Type B pancreatic cell (in vitro differentiated cells): ENCODE results near the gene TNFAIP1. TPM values are rescaled to one million over a fixed set of nuclear protein-coding genes. Genes with fewer than 3 reads are reported as not detected.

Experiments used
- DNase-seq: peaks from one replicate; pipeline ENCODE4 v3.0.0; 2021; ENCODE audit warnings: mixed read lengths; ENCODE audit not compliant: unreplicated experiment; ENCODE audit errors: extremely low spot score
- H3K27ac Mint-ChIP-seq: 2 replicates; pipeline ENCODE4 v1.8.0; 2021; ENCODE audit warnings: mild to moderate bottlenecking, mixed read lengths
- H3K27me3 Mint-ChIP-seq: 2 replicates; pipeline ENCODE4 v1.8.0; 2021; ENCODE audit warnings: mixed read lengths
- H3K36me3 Mint-ChIP-seq: 2 replicates; pipeline ENCODE4 v1.8.0; 2021; ENCODE audit warnings: mixed read lengths
- H3K4me1 Mint-ChIP-seq: one replicate; pipeline ENCODE4 v1.8.0; 2021; ENCODE audit warnings: mixed read lengths; ENCODE audit not compliant: unreplicated experiment
- H3K4me3 Mint-ChIP-seq: 2 replicates; pipeline ENCODE4 v1.8.0; 2021; ENCODE audit warnings: mild to moderate bottlenecking, mixed read lengths
- H3K9me3 Mint-ChIP-seq: 2 replicates; pipeline ENCODE4 v1.8.0; 2021; ENCODE audit warnings: mixed read lengths
- total RNA-seq: library from RNA; stranded (reverse); gene quantifications from 2 replicates; pipeline ENCODE4 v1.2.1, GENCODE V29; 2021; ENCODE audit warnings: low replicate concordance
- TF ChIP-seq, protein P1 (sequence below): fragments of 200-600 bp; sonication (generic); conservative IDR thresholded peaks from 2 replicates; pipeline ENCODE4 v1.5.0; 2021; ENCODE audit warnings: antibody characterized with exemption, mild to moderate bottlenecking

Gene TNFAIP1
- total RNA-seq, 1 donor from 2014 or later = 37.8 TPM

DNA sequence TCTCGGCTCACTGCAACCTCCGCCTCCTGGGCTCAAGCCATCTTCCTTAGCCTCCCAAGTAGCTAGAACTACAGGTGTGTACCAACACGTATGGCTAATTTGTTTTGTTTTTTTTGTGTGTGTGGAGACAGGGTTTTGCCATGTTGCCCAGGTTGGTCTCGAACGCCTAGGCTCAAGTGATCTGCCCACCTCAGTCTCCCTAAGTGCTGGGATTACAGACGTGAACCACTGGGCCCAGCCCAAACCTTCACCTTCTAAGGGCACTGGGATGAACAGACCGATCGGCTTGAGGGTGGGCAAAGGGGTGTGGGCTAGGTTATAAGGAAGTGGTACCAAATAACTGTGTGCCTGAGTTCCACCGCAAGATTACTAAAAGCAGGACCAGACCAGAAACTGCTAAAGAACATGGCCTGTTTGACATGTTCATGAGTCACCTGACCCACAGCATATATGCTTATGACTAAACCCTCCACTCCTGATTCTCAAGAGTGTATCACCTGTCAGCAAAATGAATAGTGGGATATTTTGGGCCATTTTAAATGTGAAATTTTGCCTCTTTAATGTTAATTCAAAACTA is 8.4 kb upstream of the TNFAIP1 start:
- TF ChIP-seq, protein P1, sequence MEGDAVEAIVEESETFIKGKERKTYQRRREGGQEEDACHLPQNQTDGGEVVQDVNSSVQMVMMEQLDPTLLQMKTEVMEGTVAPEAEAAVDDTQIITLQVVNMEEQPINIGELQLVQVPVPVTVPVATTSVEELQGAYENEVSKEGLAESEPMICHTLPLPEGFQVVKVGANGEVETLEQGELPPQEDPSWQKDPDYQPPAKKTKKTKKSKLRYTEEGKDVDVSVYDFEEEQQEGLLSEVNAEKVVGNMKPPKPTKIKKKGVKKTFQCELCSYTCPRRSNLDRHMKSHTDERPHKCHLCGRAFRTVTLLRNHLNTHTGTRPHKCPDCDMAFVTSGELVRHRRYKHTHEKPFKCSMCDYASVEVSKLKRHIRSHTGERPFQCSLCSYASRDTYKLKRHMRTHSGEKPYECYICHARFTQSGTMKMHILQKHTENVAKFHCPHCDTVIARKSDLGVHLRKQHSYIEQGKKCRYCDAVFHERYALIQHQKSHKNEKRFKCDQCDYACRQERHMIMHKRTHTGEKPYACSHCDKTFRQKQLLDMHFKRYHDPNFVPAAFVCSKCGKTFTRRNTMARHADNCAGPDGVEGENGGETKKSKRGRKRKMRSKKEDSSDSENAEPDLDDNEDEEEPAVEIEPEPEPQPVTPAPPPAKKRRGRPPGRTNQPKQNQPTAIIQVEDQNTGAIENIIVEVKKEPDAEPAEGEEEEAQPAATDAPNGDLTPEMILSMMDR = no peak
- H3K27ac Mint-ChIP-seq = no peak overlapping the region
- peaks cover 24% of the 10 kb centered on the region for H3K36me3 Mint-ChIP-seq
- H3K9me3 Mint-ChIP-seq = no peaks in the 10 kb centered on the region
- no peak overlapping the region for H3K4me3 Mint-ChIP-seq
- peaks cover 33% of the 10 kb centered on the region for H3K4me1 Mint-ChIP-seq
- H3K27me3 Mint-ChIP-seq = no peaks in the 10 kb centered on the region
- DNase-seq = peak; percentile 47

DNA sequence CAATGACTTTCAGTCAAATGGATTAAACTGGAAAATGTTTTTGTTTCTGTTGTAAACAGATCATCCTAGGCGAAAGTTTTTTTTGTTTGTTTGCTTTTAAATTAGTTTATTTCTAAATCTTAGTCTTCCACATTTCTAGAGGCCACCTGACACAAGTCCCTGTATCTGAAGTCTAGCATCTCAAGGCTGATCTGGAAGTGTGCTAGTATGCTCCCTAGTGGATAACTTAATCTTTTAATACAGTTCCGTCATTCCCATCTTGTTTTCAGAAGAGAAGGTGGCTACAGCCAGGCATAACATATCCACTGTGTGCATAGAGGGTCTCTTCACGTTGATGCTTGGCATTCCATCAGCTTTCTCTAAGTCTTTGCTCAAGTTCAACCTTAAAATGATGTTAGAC is 7.9 kb upstream of the TNFAIP1 start:
- Mint-ChIP-seq H3K4me1 (peaks cover 29% of the 10 kb centered on the region), H3K9me3 (no peaks in the 10 kb centered on the region), H3K27me3 (no peaks in the 10 kb centered on the region), H3K27ac (peak overlapping the region; percentile 20), H3K36me3 (peaks cover 21% of the 10 kb centered on the region), H3K4me3 (no peak overlapping the region)
- DNase-seq = no peak
- TF ChIP-seq, protein P1 = no peak

DNA sequence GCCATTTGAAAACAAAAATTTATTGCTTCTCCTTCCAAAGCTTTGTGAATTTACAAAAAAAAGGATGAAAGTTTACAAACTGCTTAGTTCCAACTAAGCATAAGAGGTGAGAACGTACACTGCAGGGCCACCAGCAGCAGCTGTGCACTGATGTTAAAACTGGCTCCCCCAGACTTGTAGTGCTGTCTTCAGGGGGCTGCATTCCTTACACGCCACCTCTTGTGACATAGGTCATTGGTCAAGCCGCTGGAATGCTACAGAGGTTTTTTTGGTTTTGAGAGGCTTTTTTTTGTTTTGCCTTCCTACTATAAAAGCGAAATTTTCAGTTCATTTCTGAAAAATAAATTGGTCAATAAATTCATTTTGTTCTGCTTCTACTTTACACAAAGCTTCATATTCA is 7.2 kb upstream of the TNFAIP1 start:
- no peaks in the 10 kb centered on the region for H3K27me3 Mint-ChIP-seq
- no peaks in the 10 kb centered on the region for H3K9me3 Mint-ChIP-seq
- peak overlapping the region; percentile 20 for H3K27ac Mint-ChIP-seq
- peaks cover 24% of the 10 kb centered on the region for H3K4me1 Mint-ChIP-seq
- no peak overlapping the region for H3K4me3 Mint-ChIP-seq
- peaks cover 18% of the 10 kb centered on the region for H3K36me3 Mint-ChIP-seq
- no peak for DNase-seq
- TF ChIP-seq, protein P1 = no peak

DNA sequence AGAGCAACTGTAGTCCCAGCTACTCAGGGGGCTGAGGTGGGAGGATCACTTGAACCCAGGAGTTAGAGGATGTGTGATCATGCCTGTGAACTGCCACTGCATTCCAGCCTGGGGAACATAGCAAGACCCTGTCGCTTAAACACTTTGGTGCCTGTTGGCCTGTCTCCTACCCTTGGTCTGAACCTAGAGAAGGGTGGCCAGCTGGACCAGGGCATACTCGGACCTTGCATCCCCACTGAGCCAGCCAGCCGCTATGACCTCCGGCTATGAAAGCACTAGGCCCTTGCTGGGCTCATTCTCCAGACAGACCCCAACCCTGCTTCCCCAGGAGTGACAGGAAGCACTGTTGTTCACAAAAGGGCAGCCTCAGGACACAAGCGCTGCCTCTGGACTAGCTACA is 4.9 kb upstream of the TNFAIP1 start:
- Mint-ChIP-seq H3K27ac (no peak overlapping the region), H3K27me3 (no peaks in the 10 kb centered on the region), H3K36me3 (peaks cover 14% of the 10 kb centered on the region), H3K4me1 (peaks cover 23% of the 10 kb centered on the region), H3K9me3 (no peaks in the 10 kb centered on the region), H3K4me3 (no peak overlapping the region)
- TF ChIP-seq, protein P1 = no peak
- no peak for DNase-seq

DNA sequence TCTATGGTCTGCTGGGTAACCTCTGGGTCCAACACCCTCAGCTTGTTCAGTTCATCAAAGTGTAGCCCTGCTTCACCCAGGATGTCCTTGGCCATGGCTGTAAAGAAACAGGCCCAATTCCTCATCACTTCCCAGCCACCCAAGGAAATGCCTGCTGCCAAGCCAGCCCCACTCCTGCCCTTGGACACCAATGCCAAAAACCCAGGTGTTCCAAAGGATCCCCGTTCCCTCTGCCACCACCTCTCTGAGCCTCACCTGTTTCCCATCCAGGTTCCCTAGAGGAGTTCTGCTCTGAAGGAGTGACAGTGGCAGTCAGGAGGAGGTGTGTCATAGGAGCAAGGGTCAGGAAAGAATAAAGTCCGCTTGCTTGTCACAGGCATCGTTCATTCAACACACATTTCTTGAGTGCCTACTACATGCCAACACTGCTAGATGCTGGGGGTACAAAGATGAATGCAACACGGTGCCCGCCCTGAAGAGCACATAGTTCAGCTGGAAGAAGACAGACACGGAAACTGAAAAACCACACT is 3.6 kb upstream of the TNFAIP1 start:
- Mint-ChIP-seq H3K27ac (peak overlapping the region; percentile 14), H3K36me3 (peaks cover 6% of the 10 kb centered on the region), H3K27me3 (no peaks in the 10 kb centered on the region), H3K9me3 (no peaks in the 10 kb centered on the region), H3K4me3 (peak overlapping the region; percentile 10), H3K4me1 (peaks cover 18% of the 10 kb centered on the region)
- no peak for DNase-seq
- TF ChIP-seq, protein P1 = no peak
